Measurements from ENCODE around the gene SLC25A21. TPM values are rescaled to one million over a fixed set of nuclear protein-coding genes. Genes with fewer than 3 reads are reported as not detected.
A peak's percentile ranks its signal among the peaks of the same experiment; 100 is the strongest.

SLC25A21 gene
- total and polyA plus RNA-seq, 2 donors (not counting 1 experiment from before 2014, with no cell fraction given): 0.50 to 0.62 TPM

DNA sequence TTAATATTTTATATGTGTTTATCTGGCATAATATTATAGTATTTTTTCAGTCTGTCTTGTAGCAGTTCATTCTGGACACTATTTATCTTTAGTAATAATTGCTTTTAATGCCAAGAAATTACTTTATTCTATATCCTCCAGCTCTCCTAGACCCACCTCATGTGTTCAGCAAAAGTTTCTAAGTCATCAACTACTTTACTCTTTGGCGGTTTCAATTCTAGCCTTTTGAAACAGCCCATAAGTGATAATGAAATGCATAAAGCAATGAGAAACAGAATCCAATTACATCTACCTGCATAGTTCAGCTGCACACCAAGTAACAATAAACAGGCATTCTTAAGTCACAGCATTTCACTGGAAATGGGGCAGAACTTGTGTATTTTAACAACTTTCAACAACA, 225.5 kb downstream of the SLC25A21 start:
- no peaks in the 10 kb centered on the region for H3K27me3 ChIP-seq (ENCODE audit: control insufficient read depth, insufficient read depth, low read length)
- no peak overlapping the region for H3K27ac ChIP-seq (ENCODE audit: insufficient read depth, low read length)
- no peaks in the 10 kb centered on the region for H3K36me3 ChIP-seq (ENCODE audit: control insufficient read depth, insufficient read depth, low read length)
- H3K4me1 ChIP-seq (ENCODE audit: control insufficient read depth, extremely low read depth, insufficient read depth, low read length): peaks cover 8% of the 10 kb centered on the region
- TF ChIP-seq, protein P1, sequence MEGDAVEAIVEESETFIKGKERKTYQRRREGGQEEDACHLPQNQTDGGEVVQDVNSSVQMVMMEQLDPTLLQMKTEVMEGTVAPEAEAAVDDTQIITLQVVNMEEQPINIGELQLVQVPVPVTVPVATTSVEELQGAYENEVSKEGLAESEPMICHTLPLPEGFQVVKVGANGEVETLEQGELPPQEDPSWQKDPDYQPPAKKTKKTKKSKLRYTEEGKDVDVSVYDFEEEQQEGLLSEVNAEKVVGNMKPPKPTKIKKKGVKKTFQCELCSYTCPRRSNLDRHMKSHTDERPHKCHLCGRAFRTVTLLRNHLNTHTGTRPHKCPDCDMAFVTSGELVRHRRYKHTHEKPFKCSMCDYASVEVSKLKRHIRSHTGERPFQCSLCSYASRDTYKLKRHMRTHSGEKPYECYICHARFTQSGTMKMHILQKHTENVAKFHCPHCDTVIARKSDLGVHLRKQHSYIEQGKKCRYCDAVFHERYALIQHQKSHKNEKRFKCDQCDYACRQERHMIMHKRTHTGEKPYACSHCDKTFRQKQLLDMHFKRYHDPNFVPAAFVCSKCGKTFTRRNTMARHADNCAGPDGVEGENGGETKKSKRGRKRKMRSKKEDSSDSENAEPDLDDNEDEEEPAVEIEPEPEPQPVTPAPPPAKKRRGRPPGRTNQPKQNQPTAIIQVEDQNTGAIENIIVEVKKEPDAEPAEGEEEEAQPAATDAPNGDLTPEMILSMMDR (conservative IDR thresholded peaks at IDR 0.05 in 1 of 2, IDR thresholded peaks at IDR 0.05 in 1 of 2; ENCODE audit: low read depth in 1 of 2, low read length in 2 of 2): no peak
- no peak for TF ChIP-seq EZH2 (IDR thresholded peaks at IDR 0.05; ENCODE audit: low read length, missing control alignments)
- no peak overlapping the region for H3K9ac ChIP-seq (ENCODE audit: insufficient read depth, low read length)
- no peak overlapping the region for H2AFZ ChIP-seq (ENCODE audit: low read length)
- DNase-seq (ENCODE audit: low read depth in 2 of 2): no peak
- no peaks in the 10 kb centered on the region for H3K9me3 ChIP-seq (ENCODE audit: control insufficient read depth, insufficient read depth, low read depth, low read length)
- no peak overlapping the region for H3K4me3 ChIP-seq (replicated peaks in 1 of 4; ENCODE audit: control extremely low read depth in 1 of 4, insufficient read depth in 1 of 4, low read depth in 3 of 4, low read length in 4 of 4)
- H3K79me2 ChIP-seq (ENCODE audit: control insufficient read depth, insufficient read depth, low read length): no peaks in the 10 kb centered on the region
- no peaks in the 10 kb centered on the region for H4K20me1 ChIP-seq (ENCODE audit: control insufficient read depth, extremely low read depth, insufficient read depth, low read length)
- no peak overlapping the region for H3K4me2 ChIP-seq (ENCODE audit: extremely low read depth, insufficient read depth, low read length)

DNA sequence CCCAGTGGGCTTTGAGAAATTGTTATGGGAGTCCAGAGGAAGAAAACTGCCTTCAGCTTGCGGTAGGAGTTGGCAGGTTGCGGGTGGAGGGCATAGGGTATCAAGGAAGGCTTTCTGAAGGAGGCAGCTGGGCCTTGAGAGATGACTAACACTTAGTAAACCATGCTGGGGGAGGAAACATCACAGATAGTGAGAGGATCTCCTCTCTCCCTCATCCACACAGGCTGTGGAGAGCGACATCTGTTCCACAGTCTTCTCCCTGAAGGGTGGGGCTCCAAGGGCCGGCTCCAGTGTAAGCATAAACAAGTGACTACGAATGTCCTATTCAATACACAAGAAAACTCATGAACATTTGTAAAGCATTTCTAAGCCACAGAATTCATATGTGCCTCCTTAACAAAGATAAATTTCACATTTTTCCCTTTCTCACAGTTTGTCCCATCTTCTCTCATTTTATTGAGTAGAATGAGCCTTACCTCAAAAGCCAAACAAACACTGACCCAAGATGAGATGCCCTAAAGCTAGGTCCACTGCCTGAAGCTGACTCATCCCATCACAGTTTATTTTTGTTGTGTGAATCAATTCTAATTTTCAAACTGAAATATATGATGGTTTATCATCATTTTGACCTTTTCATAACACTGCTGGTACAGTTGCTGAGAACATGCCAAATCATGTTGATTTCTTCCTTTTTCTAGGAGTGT, 227.9 kb downstream of the SLC25A21 start:
- H3K36me3 ChIP-seq (ENCODE audit: control insufficient read depth, insufficient read depth, low read length): no peaks in the 10 kb centered on the region

DNA sequence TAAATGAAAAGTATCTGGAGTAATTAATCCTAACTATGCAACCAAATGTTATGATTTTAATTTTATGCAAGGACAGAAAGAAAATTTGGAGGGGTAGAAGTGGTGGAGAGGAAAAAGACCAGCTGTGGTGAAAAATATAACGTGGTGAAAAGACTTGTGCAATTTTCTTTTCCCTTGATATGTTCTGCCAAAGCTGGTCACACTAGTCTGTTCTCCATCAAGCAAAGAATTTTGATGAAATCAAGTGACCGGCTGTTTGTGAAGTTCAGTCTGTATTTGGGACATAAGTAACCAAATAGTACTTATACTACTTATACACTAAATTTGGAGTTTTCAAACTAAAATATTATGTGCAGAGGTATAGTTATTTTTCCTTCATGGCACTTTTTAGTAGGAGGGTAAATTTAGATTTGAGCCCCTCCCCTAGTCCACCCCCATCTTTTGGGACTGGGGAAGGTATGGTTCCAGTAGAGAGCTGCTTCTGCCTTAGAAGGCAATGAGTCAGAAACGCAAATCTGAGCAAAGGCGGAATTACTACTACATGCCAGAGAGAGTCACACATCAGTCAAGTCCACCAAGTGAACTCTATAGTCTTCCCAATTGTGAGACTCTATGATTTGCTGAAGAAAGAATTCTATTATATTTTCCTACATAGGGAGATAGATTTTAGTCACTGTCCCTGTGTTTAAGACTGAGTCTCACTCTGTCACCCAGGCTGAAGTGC, 229.7 kb downstream of the SLC25A21 start:
- H3K4me1 ChIP-seq (ENCODE audit: control insufficient read depth, extremely low read depth, insufficient read depth, low read length): peaks cover 8% of the 10 kb centered on the region
- H2AFZ ChIP-seq (ENCODE audit: low read length): no peak overlapping the region
- TF ChIP-seq, protein P1 (conservative IDR thresholded peaks at IDR 0.05 in 1 of 2, IDR thresholded peaks at IDR 0.05 in 1 of 2; ENCODE audit: low read depth in 1 of 2, low read length in 2 of 2): no peak
- TF ChIP-seq EZH2 (IDR thresholded peaks at IDR 0.05; ENCODE audit: low read length, missing control alignments): no peak
- H3K27me3 ChIP-seq (ENCODE audit: control insufficient read depth, insufficient read depth, low read length): no peaks in the 10 kb centered on the region
- no peaks in the 10 kb centered on the region for H3K36me3 ChIP-seq (ENCODE audit: control insufficient read depth, insufficient read depth, low read length)
- no peak overlapping the region for H3K4me2 ChIP-seq (ENCODE audit: extremely low read depth, insufficient read depth, low read length)
- H3K9me3 ChIP-seq (ENCODE audit: control insufficient read depth, insufficient read depth, low read depth, low read length): no peaks in the 10 kb centered on the region
- no peak overlapping the region for H3K9ac ChIP-seq (ENCODE audit: insufficient read depth, low read length)
- no peaks in the 10 kb centered on the region for H4K20me1 ChIP-seq (ENCODE audit: control insufficient read depth, extremely low read depth, insufficient read depth, low read length)
- H3K79me2 ChIP-seq (ENCODE audit: control insufficient read depth, insufficient read depth, low read length): no peaks in the 10 kb centered on the region
- H3K4me3 ChIP-seq (replicated peaks in 1 of 4; ENCODE audit: control extremely low read depth in 1 of 4, insufficient read depth in 1 of 4, low read depth in 3 of 4, low read length in 4 of 4): no peak overlapping the region
- no peak overlapping the region for H3K27ac ChIP-seq (ENCODE audit: insufficient read depth, low read length)
- peak; percentile 37 to 56 for DNase-seq (ENCODE audit: low read depth in 2 of 2)

More for the DNA sequence above, 227.9 kb downstream of the SLC25A21 start:
- peak overlapping the region; percentile 19 for H3K4me2 ChIP-seq (ENCODE audit: extremely low read depth, insufficient read depth, low read length)
- H3K9me3 ChIP-seq (ENCODE audit: control insufficient read depth, insufficient read depth, low read depth, low read length): no peaks in the 10 kb centered on the region
- peak; percentile 51 to 54 for DNase-seq (ENCODE audit: low read depth in 2 of 2)
- H3K4me1 ChIP-seq (ENCODE audit: control insufficient read depth, extremely low read depth, insufficient read depth, low read length): peaks cover 8% of the 10 kb centered on the region
- H2AFZ ChIP-seq (ENCODE audit: low read length): no peak overlapping the region
- H3K9ac ChIP-seq (ENCODE audit: insufficient read depth, low read length): no peak overlapping the region
- no peaks in the 10 kb centered on the region for H4K20me1 ChIP-seq (ENCODE audit: control insufficient read depth, extremely low read depth, insufficient read depth, low read length)
- H3K27me3 ChIP-seq (ENCODE audit: control insufficient read depth, insufficient read depth, low read length): no peaks in the 10 kb centered on the region
- H3K4me3 ChIP-seq (replicated peaks in 1 of 4; ENCODE audit: control extremely low read depth in 1 of 4, insufficient read depth in 1 of 4, low read depth in 3 of 4, low read length in 4 of 4): no peak overlapping the region
- H3K79me2 ChIP-seq (ENCODE audit: control insufficient read depth, insufficient read depth, low read length): no peaks in the 10 kb centered on the region
- H3K27ac ChIP-seq (ENCODE audit: insufficient read depth, low read length): peak overlapping the region; percentile 13
- TF ChIP-seq, protein P1 (conservative IDR thresholded peaks at IDR 0.05 in 1 of 2, IDR thresholded peaks at IDR 0.05 in 1 of 2; ENCODE audit: low read depth in 1 of 2, low read length in 2 of 2): no peak
- no peak for TF ChIP-seq EZH2 (IDR thresholded peaks at IDR 0.05; ENCODE audit: low read length, missing control alignments)
